ENCODE measurements around the gene PODN.

The PODN gene

GRCh38 chr1:53089478-53090226 is 27.6 kb downstream of the PODN start:
- no peak for DNase-seq (ENCODE audit: low read depth in 2 of 2)

GRCh38 chr1:53090227-53091147 is 28.5 kb downstream of the PODN start:
- no peak for DNase-seq (ENCODE audit: low read depth in 2 of 2)

DNA sequence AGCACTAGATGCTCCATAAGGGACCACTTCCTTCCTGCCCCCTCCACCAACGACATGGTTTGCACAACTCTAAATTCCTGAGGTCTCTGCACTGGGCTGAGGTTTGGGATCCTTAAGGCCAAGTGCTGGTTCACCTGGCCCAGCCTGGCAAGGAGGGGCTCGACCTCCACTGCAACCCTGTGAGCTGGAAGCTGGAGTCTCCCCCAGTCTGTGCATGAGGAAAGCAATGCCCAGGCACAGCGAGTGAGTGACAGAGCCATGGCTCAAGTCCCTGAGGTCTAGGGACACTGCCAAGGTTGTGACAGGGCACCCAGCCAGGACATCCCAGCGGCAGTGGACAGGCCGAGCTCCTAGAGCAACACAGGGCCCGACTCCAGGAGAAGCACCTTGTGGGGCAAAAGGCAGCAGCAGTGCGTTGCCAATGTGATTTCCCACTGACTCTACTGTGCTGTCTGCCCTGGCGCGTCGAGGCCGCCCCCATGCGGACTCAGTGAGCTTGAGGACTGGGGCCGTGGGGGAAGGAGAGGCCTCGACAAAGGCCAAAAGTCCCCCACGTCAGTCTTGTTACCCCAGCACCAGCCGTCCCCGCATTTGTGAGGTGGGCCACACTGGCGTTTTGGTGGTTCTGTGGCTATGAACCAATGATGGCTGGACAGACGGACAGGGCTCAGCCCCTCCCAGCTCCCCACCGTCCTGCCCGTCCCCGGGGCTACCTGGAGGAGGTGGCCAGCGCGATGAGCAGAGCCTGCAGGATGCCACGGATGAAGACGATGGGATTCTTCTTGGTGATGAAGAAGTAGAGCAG is 30.0 kb downstream of the PODN start:
- no peak for DNase-seq (ENCODE audit: low read depth in 2 of 2)

- no peak for DNase-seq (ENCODE audit: low read depth in 2 of 2)
Measured at GRCh38 chr1:53092659-53093450, 30.8 kb downstream of the PODN start.

- no peak for DNase-seq (ENCODE audit: low read depth in 2 of 2)
Measured at GRCh38 chr1:53093451-53093754, 31.4 kb downstream of the PODN start.

- DNase-seq (ENCODE audit: low read depth in 2 of 2), result no peak
Measured at GRCh38 chr1:53093778-53094532, 31.9 kb downstream of the PODN start.

GRCh38 chr1:53094533-53094919 is 32.5 kb downstream of the PODN start:
- no peak for DNase-seq (ENCODE audit: low read depth in 2 of 2)

- no peak for DNase-seq (ENCODE audit: low read depth in 2 of 2)
Measured at GRCh38 chr1:53104289-53104913, 42.4 kb downstream of the PODN start.

GRCh38 chr1:53107090-53107489 is 45.1 kb downstream of the PODN start:
- no peak for DNase-seq (ENCODE audit: low read depth in 2 of 2)

DNA sequence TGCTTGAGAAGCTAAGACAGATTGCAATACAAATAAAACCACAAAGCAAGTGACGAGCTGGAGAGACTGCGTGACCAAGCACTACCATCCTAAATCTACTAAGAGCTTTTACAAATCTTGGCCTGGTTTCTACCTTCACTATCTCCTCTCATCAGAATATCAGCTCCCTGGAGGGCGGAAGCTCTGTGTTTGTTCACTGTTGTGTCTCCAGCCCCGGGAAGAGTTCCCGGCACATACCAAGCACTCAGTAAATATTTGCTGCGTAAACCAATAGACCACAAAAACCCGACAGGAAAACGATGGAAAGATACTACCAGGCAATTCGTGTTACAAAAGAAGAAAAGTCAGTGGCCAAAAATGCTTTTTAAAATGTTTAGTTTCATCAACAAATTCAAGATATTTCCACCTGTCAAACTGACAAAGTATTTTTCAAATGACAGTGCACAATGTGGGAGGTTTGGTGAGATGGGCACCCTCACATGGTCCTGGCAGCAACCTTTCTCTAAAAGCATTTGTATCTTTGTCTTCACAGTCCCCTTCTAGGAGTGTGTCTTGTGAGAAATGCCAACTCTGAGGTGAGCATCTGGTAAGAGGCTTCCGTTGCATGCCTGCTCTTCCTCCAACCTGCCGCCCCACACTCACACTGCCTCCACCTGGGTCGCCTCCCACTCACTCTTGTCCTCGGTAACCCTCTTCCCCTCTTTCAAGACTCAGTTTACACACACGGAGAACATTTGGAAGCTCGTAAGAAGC is 45.7 kb downstream of the PODN start:
- DNase-seq (ENCODE audit: low read depth in 2 of 2), result no peak

- DNase-seq (ENCODE audit: low read depth in 2 of 2), result no peak
Measured at GRCh38 chr1:53108646-53109580, 46.9 kb downstream of the PODN start.

DNA sequence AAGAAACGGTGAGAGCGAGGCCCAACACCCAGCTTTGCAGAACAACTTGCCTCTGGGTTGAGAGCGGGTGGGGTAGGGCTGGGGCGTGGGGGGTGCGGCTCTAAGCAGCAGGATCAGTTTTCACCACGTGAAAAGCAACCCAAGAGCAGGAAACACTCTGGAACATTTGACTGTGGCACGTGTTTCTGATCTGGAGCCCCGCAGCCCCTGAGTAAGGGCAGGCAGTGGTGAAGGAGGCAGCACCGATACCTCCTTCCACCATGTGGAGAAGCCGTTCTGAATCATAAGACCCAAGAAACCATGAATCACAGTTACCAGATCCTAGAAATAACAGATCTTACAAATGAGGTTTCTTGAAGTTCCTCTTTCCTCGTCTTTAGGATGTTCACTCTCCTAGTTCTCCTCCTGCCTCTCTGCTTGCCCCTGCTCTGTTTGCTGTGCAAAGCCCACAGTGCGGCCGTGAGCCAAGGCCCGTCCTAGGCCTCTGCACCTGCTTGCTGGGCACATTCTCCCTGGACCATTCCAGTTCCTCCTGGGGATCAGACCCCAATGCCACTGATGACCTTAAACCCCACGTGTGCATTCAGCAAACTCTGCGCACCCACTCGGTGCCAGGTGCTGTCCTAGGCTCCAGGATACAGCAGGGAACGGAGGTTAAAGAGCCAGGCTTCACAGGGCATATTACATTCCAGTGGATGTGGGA is 48.5 kb downstream of the PODN start:
- no peak for DNase-seq (ENCODE audit: low read depth in 2 of 2)

GRCh38 chr1:53111073-53111556 is 49.1 kb downstream of the PODN start:
- no peak for DNase-seq (ENCODE audit: low read depth in 2 of 2)

GRCh38 chr1:53111693-53112092 is 49.7 kb downstream of the PODN start:
- no peak for DNase-seq (ENCODE audit: low read depth in 2 of 2)

DNA sequence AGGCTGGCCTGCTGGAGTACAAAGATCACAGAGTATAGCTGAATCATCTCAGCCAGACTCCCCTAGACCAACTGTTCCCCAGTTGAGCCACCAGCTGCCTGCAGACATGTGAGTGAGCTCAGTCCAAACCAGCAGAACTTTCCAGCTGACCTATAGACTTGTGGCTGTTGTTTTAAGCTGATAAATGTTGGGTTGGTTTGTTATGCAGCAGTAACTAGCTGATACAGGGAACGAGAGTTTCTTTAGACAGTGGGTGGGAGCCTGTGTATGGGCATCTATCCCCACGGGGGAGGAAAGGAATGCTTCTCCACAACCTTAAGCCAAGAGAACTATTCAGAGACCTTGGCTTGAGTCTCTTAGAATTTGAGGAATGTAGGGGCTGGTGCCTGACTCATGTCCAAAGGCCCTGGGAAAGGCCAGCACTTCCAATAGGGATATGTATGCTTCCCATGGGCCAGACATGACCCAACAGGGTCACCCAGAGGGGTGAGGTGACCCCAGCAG is 50.3 kb downstream of the PODN start:
- no peak for DNase-seq (ENCODE audit: low read depth in 2 of 2)

DNA sequence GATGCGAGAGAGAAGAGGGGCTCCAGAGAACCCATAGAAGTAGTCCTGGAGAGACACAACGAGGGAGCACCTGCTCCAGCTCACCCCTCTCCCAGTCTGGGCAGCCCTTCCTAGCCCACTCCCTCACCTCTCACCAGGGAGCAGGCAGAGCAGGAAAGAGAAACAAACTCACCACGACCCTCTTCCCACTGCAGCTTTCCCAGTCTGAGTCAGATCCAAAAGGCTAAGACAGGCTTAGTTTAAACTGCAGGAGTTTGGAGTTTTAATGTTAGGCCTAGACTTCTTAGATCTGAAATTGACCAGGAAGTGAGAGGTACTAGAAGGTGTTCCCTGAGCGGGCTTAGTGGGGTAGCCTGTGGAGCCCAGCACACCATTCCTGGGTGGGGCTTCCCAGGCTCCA is 50.8 kb downstream of the PODN start:
- no peak for DNase-seq (ENCODE audit: low read depth in 2 of 2)

GRCh38 chr1:53114090-53114489 is 52.1 kb downstream of the PODN start:
- DNase-seq (ENCODE audit: low read depth in 2 of 2), result no peak
